Stimulated activated CD8-positive, alpha-beta memory T cell treated with anti-CD3 and anti-CD28 coated beads, Interleukin-4, amount 100 ng/mL, for 1 hour (primary cell): ENCODE measurements around the gene EXTL2.
"Not testable (repeated sequence)": the region's sequence is repeated elsewhere in the genome, so short reads cannot be mapped to it uniquely, and the experiment has no call there.

ENCODE experiments used
- DNase-seq, 2 donors: peaks; one replicate each; pipeline ENCODE4 v3.0.0-alpha.2; 2020; ENCODE audit warnings: low read depth in 2 of 2, low spot score in 1 of 2

The EXTL2 gene, protein sequence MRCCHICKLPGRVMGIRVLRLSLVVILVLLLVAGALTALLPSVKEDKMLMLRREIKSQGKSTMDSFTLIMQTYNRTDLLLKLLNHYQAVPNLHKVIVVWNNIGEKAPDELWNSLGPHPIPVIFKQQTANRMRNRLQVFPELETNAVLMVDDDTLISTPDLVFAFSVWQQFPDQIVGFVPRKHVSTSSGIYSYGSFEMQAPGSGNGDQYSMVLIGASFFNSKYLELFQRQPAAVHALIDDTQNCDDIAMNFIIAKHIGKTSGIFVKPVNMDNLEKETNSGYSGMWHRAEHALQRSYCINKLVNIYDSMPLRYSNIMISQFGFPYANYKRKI

DNA sequence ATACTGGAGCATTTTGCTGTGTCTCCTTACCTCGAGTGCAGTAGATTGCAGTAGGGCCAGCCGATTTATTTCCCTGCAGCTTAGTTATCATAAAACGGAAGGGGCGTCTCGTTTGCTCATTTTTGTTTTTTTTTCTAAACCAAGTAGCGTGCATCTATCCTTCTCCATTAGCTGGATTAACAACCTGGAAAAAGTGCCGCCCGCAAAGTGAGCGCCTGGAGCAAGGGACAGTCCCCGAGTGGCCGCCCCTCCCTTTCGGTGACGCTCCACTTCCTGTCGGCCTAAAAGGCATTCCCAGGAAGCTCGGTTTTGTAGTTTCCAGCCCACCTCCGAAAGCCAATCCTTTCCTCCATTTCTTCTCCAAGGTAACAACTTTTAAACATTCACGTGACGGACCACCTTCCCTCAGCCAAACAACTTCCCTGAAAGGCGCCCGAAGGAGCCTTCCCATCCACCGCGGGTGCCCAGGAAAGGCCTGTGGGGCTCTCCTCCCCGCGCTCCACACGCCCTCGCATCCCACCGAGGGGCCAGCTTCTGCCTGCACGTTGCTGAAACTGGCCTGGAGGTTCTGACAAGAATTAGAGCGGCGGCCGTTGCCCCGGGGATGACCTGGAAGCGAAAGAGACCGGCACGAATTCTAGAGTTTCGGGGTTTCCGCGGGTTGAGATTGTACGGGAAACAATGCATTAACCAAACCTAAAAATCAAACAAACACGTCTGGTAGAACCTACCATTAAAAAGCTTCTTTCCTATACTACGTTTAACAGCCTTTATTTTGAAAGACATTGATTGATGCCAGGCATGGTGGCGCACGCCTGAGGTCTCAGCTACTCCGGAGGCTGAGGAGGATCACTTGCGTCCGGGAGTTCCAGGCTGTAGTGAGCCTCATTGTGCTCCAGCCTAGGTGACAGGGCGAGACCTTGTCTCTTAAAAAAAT lies at the start of gene EXTL2:
TSS of gene EXTL2 (minus strand) at position 240 of the 937 bp plus-strand sequence. CDS start 6,085 bp downstream, outside the sequence.
- DNase-seq, result peak in 1 of 2 donors; percentile 17

DNA sequence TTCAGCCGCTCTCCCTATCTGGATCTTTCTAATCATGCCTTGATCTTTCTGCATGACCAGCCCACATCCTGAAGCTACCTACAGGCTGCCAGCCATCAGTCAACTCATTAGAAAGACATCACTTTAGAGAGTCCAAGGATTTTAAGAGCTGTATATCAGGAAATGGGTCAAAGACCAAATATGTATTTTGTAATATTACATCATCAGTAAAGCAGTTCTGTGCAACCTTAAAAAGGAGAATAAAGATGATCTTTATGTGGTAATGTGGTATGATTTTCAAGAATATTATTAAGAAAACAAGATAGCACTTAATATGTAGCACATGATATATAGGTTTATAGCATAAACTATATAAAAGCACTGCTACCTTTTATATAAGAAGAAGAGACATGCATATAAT lies 48.9 kb upstream of the EXTL2 start:
- no peak for DNase-seq

DNA sequence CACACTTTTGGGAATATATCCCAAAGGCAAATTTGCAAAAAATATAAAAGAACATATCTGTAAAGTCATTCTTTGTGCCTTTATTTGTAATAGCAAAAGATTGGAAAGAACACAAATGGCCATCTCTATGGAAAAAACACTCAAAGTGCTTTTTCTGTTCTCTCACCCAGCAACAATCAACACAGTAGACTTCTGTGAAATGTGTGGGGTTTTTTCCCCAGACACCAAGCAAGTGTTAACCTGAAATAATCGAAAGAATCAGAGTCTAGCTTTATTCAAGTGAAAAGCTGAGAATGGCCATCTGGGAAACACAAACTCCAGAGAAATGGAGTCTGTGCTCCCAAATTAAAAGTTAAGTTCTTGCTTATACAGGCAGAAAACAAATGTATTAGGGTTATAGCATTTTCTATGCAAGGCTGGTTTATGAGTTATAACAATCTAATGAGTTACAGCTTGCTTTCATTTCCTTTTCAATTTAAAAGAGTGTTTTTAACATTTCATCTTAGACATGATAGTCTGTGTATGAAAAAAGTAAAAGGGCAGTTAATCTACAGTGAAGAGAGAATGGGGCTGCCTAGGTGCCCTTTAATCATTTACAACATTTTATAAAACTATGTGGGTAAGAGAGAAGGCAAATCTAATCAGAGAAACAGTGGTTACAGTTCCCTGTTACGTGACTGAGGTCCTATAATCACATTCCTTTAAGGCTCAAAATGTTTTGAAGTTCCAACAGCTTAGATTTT lies 47.8 kb upstream of the EXTL2 start:
- DNase-seq, result no peak

DNA sequence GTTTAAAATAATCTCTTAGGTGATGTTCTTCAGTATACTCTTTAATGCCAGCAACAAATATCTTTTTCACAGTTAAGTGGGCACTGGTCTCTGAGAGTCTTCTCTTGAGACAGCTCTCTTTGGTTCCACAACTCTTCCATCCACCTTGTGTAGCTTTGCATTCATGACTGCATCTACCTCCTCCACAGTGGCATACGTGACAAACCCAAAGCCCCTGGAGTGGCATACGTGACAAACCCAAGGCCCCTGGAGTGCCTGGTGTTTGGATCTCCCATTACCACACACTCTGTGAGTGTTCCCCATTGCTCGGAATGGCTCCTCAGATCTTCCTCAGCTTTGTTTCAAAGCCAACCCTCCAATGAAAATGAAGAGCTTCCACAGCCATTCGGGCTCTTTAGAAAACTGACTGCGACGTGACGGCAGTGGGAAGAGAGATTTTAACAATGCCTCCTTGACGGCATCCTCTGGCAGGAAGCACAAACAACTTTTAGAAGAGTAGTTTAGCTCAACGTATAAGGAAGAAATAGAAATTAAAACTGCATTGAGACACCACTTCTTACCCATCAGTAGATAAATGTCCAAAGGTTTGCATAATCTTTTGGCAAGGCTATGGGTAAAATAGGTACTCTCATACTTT lies 47.1 kb upstream of the EXTL2 start:
- no peak for DNase-seq

DNA sequence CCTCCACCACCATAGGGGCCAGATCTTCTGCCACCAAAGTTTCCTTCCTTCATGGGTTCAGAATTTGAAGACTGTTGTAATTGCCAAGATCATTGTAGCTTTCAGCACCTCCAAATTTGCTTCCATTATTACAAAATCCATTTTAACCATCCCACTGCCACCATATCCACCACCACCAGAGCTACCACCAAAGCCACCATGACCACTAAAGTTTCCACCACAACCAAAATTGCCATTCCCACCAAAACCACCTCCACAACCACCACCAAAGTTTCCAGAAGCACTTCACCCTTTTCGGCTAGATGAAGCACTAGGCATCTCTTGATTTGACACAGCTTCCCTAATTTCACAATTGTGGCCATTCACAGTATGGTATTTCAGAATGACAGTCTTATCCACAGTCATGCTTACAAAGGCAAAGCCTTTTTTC lies 46.5 kb upstream of the EXTL2 start:
- no peak for DNase-seq

DNA sequence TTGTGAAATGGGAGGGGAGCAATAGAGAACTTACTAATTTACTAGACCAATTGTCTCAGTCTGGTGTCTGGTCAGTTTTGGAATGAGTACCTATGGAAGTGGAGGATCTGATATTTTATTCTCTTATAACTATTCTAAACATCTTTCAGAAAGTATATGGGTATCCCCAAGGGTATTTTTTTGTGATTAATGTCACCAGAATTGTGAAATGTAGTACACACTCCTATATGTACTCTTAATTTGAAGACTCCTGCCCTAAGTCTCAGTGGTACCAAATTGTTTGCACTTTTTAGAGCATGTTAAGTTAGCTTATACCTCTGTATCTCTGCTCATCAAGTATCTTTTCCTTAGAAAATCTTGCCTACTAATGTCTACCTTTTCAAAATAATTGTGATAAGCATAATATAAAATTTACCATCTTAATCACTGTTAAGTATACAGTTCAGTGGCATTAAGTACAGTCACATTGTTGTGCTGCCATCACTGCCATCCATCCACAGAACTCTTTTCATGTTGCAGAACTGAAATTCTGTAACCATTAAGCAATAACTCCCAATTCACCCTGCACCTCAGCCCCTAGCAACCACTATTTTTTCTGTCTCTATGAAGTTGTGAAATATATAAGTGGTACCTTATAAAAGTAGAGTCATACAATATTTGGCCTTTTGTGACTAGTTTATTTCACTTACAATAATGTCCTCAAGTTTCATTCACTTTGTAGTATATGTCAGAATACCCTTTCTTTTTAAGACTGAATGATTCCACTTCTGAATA lies 41.7 kb upstream of the EXTL2 start:
- no peak for DNase-seq

DNA sequence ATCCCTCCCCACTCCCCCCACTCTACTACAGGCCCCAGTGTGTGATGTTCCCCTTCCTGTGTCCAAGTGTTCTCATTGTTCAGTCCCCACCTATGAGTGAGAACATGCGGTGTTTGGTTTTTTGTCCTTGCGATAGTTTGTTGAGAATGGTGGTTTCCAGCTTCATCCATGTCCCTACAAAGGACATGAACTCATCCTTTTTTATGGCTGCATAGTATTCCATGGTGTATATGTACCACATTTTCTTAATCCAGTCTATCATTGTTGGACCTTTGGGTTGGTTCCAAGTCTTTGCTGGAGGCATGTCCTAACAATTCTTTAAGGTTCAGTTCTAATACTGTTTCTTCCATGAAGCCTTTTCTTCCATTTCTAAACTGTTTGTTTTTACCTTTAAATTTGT lies 38.9 kb upstream of the EXTL2 start:
- DNase-seq, result not testable (repeated sequence)

DNA sequence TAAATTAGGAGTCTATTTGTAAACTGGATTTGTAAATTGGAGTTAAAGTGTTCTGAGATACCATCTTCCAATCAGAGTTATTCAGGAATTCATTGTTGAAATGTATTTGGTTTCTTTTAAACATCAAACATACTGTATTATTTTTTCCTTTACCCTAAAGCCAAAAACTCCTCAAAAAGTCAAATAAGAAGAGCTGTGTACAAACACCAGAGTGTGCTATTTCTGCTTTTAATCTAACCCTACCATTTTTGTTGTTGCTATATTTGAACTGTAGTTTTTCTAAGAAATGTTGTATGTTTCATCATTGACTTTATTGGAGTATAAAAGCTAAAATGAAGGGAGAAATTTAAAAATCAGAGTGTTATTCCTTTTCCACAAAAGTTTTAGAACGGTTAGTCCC lies 37.1 kb upstream of the EXTL2 start:
- DNase-seq, result no peak

DNA sequence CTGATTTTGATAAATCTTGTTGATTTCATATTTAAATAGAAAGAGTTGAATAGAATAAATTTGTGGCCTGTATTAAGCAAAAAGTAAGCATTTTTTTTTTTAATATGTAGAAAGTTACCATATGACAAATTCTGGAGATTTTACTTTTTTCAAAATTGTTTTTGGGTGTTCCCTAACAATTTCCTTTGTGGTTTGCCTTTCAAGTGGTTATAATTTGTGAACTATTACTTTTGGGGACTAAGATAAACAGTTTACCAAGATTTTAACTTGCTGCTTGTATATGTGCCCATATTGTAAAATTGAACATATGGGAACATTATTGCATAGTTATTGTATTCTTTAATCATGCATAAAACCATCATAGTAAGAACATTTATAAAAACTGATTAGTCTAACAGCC lies 35.9 kb upstream of the EXTL2 start:
- no peak for DNase-seq

DNA sequence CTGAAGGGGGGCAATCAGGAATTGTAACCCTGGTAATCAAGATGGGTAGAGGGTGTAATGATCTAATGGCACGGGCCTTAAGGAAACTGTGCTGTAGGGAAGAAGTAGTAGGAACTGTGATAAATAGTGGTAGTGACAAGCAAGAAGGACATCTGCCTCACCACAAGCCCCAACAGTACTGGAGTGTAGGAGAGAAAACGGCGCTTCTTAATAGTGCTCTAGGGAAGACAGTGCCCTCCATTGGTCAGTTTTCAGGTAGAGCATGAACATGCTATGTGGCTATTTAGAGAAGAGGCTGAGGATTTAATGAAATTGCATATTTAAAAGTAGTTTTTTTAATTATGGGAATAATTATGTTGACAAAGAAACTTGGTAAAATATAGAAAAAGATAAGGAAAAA lies 33.5 kb upstream of the EXTL2 start:
- no peak for DNase-seq

DNA sequence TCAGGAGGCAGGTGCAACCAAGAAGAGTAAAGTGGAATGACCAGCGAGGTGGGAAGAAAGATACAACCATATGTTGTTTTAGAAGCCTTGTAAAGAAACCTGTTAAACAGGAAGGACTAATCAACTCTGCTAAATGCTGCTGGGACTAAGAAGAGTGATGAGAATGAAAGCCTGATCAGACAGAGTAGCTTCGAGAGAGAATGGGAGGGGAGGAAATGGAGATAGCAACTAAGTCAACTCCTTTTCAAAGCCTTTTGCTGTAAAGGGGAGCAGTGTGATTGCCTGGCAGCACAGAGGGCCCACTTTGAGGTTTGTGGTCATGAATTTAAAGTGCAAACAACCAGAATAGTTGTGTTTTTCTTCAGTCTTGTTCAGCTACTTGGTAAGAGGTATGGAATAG lies 32.6 kb upstream of the EXTL2 start:
- DNase-seq, result no peak

DNA sequence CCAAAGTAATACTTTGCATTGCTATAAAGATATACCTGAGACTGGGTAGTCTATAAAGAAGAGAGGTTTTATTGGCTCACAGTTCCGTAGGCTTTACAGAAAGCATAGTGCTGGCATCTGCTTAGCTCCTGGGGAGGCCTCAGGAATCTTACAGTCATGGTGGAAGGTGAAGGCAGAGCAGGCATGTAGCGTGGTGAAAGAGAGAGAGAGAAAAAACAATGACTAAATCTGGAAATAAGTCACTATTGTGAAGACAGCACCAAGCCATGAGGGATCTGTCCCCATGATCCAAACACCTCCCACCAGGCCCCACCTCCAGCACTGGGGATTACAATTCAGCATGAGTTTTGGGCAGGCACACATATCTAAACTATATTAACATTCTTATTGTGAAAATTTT lies 31.6 kb upstream of the EXTL2 start:
- DNase-seq, result no peak

DNA sequence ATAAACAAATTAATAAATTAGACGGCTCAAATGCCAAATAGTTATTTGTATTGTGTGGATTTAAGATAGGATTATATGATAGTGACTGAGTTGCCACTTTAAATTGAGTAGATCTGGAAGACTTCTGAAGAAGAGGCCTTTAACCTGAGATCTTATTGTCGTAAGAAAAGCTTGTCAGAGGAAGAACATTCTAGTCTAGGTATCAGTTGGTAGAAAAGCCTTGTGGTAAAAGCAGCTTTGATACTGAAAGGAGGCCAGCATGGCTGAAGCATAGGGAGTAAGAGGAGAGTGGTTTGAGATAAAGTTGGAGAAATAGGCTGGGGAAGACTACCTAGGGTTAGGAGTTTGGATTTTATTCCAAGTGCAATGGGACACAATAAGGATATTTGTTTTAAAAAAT lies 30.3 kb upstream of the EXTL2 start:
- no peak for DNase-seq

DNA sequence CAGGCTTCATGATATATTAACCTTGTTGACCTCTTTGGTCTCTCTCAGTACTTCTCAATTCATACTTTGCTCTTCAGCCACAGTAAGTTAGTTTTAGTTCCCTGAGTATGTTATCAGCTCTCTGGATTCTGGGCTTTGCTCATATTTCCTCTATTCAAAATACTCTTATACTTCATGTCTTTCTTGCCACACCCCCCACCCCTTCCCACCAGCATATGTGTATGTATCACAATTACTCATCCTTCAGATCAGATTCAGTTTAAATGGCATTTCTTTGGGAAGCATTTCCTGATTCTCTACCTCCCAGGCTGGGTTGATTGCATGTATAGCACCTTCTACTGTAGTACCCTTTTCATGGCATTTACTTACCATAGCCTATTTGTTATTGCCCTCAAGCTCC lies 29.6 kb upstream of the EXTL2 start:
- no peak for DNase-seq

DNA sequence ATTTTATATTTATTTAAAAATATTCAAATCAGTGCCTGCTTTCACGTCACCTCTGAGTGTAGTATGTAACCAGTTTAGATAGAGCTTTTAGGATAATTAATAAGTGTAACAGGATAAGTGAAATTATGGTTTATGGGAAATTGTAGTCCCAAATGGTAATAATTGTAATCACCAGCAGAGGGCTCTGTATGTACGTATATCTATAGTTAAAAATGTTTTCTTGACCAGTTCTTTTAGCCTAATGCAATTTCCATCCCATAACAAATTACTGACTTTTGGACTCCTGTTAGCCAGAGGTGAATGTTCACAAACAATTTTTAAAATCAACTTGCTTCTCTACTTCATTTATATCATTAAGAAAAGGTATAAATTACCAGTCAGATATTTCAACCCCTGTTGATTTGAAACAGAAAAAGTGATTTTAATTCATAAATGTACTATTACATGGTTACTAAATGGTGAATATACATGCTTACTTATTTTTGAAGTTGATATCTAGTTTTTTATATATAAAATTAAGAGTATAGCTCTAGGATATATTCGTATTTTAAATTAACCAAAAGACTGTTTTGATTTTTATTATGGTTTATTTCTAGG lies 26.6 kb upstream of the EXTL2 start:
- DNase-seq, result no peak

DNA sequence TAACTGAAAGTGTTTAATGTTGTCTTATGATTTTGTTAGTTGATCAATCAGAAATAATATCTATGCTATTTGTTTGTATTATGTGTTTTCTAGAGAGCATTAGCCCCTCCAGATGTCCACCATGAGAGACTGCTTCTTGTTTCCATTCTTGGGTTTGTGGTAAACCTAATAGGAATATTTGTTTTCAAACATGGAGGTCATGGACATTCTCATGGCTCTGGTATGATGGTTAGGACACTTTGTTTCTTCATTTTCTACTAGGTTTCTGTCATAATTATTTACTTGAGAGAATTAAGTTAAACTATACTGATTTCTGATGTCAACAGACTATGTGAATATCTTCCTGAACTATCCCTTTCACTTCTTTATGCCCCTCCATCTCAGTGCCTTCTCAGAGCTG lies 17.4 kb upstream of the EXTL2 start:
- no peak for DNase-seq

DNA sequence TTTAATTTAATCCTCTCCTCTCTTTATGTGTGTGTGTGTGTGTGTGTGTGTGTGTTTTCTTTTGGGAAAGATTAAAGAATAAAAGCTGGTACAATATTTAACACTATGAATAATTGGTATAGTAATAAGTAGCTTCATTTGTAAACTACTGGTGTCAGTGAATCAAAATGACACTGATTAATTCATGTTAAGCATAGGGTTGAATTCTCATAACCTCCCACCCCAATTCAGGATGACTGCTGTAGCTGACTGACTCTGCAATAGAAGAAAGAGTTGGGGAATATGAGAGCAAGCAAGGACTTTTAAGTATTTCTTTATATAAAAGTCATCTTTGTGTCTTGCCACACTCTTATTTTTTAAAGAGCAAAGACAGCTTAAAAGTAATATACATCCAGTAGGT lies 14.4 kb upstream of the EXTL2 start:
- no peak for DNase-seq

DNA sequence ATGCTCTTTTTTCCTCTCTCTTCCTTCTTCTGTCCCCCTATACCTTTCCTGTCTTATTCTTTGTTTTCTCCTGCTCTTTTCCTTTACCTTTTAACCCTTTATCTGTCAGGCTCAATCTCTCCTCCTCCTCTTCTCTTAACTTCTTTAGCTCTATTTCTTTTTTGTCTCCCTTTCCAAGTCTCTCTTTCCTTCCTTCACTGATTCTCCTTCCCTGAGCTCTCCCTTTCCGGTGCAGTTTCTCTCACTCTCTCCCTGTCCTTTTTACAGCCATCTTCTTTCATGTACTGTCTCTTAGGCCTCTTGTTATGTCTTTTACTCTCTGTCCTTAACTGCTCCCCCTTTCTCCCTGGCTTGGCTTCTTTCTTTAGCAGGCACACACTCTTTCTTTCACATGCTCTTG lies 13.2 kb upstream of the EXTL2 start:
- no peak for DNase-seq

DNA sequence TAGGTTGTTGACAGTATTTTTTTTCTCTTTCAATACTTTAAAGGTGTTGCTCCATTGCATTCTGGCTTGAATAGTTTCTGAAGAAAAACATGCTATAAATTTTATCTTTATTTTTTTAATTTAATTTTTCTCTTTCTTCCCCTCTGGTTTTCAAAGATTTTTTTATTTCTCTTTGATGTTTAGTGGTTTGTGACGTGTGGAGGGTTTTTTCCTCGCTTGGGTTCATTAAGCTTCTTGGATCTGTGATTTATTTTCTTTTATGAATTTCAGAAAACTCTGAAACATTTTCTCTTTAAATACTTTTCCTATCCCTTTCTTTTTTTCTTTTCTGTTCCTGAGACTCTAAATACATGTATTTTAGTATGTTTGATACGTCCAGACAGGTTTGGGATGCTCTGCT lies 10.5 kb upstream of the EXTL2 start:
- DNase-seq, result no peak

DNA sequence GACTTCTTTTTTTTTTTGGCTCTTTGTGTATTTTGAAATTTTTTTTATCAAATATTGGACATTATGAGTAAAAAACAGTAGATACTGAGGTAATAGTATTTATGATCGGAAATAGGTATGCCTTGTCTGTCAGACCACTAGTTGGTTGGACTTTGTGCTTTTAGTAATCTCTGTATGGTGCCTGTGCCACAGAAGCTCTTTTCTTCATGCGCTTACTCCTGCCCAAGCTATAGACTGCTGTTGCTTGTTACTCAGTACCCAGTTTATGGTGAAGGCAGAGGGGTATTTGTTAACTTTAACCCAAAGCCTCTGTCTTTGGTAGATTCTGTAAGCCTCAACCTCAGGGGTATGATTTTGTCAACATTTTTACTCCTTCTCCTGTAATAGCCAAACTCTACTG lies 9.9 kb upstream of the EXTL2 start:
- no peak for DNase-seq
